Ovary (tissue), 9 donors: ENCODE results near the gene CBX4. TPM values are rescaled to one million over a fixed set of nuclear protein-coding genes. Genes with fewer than 3 reads are reported as not detected.

Experiments
- DNase-seq, 5 donors: peaks; one replicate each; pipeline ENCODE4 v3.0.0-alpha.2; 2019 to 2020
- H3K27ac ChIP-seq, 2 donors: fragments of 200-600 bp; one replicate each; pipeline versions ENCODE4 v1.5.1 to v1.8.0; 2019 to 2022
- H3K27me3 ChIP-seq: fragments of 200-600 bp; one replicate; pipeline ENCODE4 v1.8.0; 2022
- H3K36me3 ChIP-seq: fragments of 200-600 bp; sonication (generic); one replicate; pipeline ENCODE4 v1.5.1; 2019
- H3K4me1 ChIP-seq: one replicate; pipeline ENCODE4 v1.8.1; 2013; ENCODE audit warnings: mild to moderate bottlenecking, moderate library complexity; ENCODE audit not compliant: insufficient read depth
- H3K4me3 ChIP-seq: fragments of 200-600 bp; sonication (generic); one replicate; pipeline ENCODE4 v1.5.1; 2017
- H3K9me3 ChIP-seq, 2 donors: fragments of 200-600 bp in 1 of 2; sonication (generic) in 1 of 2; one replicate each; pipeline versions ENCODE4 v1.5.1 to v1.8.1; 2013 to 2019; ENCODE audit warnings: mild to moderate bottlenecking in 1 of 2, moderate library complexity in 1 of 2
- EP300 ChIP-seq: sonication (generic); formaldehyde crosslinking; IDR thresholded peaks from one replicate; pipeline ENCODE4 v1.6.1; 2017; ENCODE audit warnings: antibody characterized with exemption
- POLR2A ChIP-seq: fragments of 450-650 bp; IDR thresholded peaks from one replicate; pipeline ENCODE4 v1.6.1; 2017; ENCODE audit warnings: antibody characterized with exemption, mild to moderate bottlenecking, moderate library complexity
- WGBS, 3 donors: extraction: QIAGEN DNeasy Blood & Tissue Kit in 1 of 3; methylation state at CpG; one replicate each; pipeline versions ENCODE4 v1.1.5 to v1.1.7; 2013 to 2017; 5-methylcytosine and 5-hydroxymethylcytosine counted together
- intact Hi-C, 4 donors: fragments of 100-400 bp; cut with DNase I; formaldehyde crosslinking; loops; one replicate each; pipeline versions ENCODE4 v1.11.0 to v1.15.1; 2022 to 2023
- polyA plus RNA-seq, 2 donors: library from polyadenylated mRNA; stranded (reverse); fragments of 200-250 nt in 1 of 2; fragments of 350-450 nt in 1 of 2; fragmentation: Illumina TruSeq in 1 of 2; extraction: RNeasy Lipid Tissue Mini Kit (QIAGEN cat#74804) in 1 of 2; gene quantifications; one replicate each; pipeline ENCODE4 v1.2.3, GENCODE V29; 2013 to 2014
- total RNA-seq, 7 donors: library from RNA; depleted of rRNA in 2 of 7; stranded (reverse); fragments of >200 nt in 2 of 7; fragmentation: NEBNext Ultra II Directional in 3 of 7; extraction: Animal tissue kit (Norgen Biotek cat#: 25700) in 3 of 7; gene quantifications; one replicate each; pipeline versions ENCODE4 v1.1.0 to v1.2.4, GENCODE V29; 2016 to 2023
- TF ChIP-seq, protein P1 (sequence below), 3 donors: fragments of 450-650 bp in 2 of 3; fragments of 200-600 bp in 1 of 3; IDR thresholded peaks; one replicate each; pipeline versions ENCODE4 v1.5.1 to v1.8.0; 2016 to 2022; ENCODE audit warnings: antibody characterized with exemption in 3 of 3, mild to moderate bottlenecking in 1 of 3
- donor health status: DM: no; HTN: no; CAD: no; lungs with moderate emphysema.
- donor health status: DM: no; HTN: no; CAD: no.
- donor health status: Bipolar disorder and iron deficiency.
- donor health status: DM: yes; HTN: yes; CAD: no.
- donor health status: DM: no; HTN: no; CAD: no.
- donor health status: DM: yes; HTN: yes; CAD: no.

Gene CBX4
- total and polyA plus RNA-seq, 9 donors, result 5.5 to 27.9 (median 16.0) TPM

GRCh38 chr17:79794659-79795511 is 44.4 kb downstream of the CBX4 start:
- no peaks in the 10 kb centered on the region for H3K9me3 ChIP-seq
- H3K27me3 ChIP-seq, result peaks cover 27% of the 10 kb centered on the region
- H3K4me3 ChIP-seq, result no peak overlapping the region
- WGBS, 3 donors, result 87 to 90% (median 88%) methylated on average over 45 to 47 of the region's 47 CpGs
- peak in 1 of 5 donors; percentile 57 for DNase-seq
- peaks cover 20% of the 10 kb centered on the region for H3K4me1 ChIP-seq
- H3K36me3 ChIP-seq, result no peaks in the 10 kb centered on the region
- TF ChIP-seq POLR2A, result no peak
- no peak for TF ChIP-seq EP300
- TF ChIP-seq, protein P1, sequence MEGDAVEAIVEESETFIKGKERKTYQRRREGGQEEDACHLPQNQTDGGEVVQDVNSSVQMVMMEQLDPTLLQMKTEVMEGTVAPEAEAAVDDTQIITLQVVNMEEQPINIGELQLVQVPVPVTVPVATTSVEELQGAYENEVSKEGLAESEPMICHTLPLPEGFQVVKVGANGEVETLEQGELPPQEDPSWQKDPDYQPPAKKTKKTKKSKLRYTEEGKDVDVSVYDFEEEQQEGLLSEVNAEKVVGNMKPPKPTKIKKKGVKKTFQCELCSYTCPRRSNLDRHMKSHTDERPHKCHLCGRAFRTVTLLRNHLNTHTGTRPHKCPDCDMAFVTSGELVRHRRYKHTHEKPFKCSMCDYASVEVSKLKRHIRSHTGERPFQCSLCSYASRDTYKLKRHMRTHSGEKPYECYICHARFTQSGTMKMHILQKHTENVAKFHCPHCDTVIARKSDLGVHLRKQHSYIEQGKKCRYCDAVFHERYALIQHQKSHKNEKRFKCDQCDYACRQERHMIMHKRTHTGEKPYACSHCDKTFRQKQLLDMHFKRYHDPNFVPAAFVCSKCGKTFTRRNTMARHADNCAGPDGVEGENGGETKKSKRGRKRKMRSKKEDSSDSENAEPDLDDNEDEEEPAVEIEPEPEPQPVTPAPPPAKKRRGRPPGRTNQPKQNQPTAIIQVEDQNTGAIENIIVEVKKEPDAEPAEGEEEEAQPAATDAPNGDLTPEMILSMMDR (IDR thresholded peaks at IDR 0.05), result no peak
- no peak overlapping the region for H3K27ac ChIP-seq
- intact Hi-C loops, result loop anchor here in 2 of 4 donors (5.0 to 10.0 kb wide), 3 partner anchors 47 to 197 kb away; no protein-coding TSS in a partner anchor

- intact Hi-C loops, result loop anchor here in 1 of 4 donors (5.0 to 10.0 kb wide), 2 partner anchors 51 to 198 kb away; no protein-coding TSS in a partner anchor
- Histone ChIP-seq H3K4me3 (no peak overlapping the region), H3K27ac (no peak overlapping the region), H3K27me3 (peaks cover 24% of the 10 kb centered on the region), H3K9me3 (no peaks in the 10 kb centered on the region), H3K36me3 (no peaks in the 10 kb centered on the region), H3K4me1 (peaks cover 18% of the 10 kb centered on the region)
- DNase-seq, result peak in 1 of 5 donors; percentile 25
- TF ChIP-seq POLR2A (no peak), EP300 (no peak)
- TF ChIP-seq, protein P1 (IDR thresholded peaks at IDR 0.05), result no peak
- WGBS, 3 donors, result 30 to 45% (median 34%) methylated on average over 3 of the region's 3 CpGs
Measured at GRCh38 chr17:79793924-79794304, 45.3 kb downstream of the CBX4 start.

DNA sequence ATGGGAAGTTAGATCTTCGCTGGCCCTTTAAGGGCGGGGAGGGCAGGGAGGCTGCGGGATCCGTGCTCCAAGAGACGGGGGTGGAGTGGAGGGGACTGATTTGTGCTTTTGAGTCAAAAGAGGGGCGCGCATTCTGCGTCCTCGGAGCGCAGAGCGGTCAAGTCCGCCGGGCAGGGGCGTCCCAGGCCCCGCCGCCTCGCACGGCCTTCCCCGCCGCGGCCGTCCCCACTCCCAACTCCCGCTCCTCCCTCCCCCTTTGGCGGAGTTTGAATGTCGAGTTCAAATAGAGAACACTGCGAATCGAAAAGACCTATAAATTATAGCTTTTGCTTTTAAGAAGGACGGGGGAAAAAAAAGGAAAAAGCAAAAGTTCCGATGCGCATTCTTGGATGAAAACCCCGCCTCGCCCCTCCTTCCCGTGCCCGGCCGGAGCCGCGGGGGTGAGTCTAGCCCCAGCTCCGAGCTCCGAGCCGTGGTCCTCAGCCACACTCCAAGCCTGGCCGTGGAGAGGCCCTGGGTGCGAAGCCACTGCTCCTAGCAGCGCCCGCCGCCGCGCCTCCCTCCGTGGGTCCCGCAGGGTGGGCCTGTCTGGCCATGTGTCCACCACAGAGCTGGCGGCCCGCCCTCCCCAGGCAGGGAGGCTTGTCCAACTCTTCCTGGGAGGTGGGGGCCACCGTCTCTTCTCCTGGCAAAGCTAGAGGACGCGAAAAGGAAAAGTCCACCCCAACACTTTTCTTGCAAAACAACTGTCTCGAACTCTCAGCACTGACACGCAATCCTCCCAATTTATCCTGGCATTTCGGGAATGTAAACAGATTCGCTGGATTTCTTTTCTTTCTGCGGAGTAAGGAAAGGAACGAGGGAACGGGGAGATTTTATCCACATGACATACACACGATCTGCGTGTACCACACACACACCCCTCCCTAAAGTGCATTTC is 46.0 kb downstream of the CBX4 start:
- WGBS, 3 donors, result 8 to 13% (median 11%) methylated on average over 55 to 63 of the region's 63 CpGs

More for the DNA sequence above, 46.0 kb downstream of the CBX4 start:
- intact Hi-C loops, result loop anchor here in 1 of 4 donors (5.0 to 10.0 kb wide), 2 partner anchors 52 to 199 kb away; no protein-coding TSS in a partner anchor
- Histone ChIP-seq H3K36me3 (no peaks in the 10 kb centered on the region), H3K27me3 (peaks cover 19% of the 10 kb centered on the region), H3K4me1 (peaks cover 15% of the 10 kb centered on the region), H3K27ac (no peak overlapping the region), H3K4me3 (no peak overlapping the region), H3K9me3 (no peaks in the 10 kb centered on the region)
- TF ChIP-seq, protein P1 (IDR thresholded peaks at IDR 0.05), result no peak
- TF ChIP-seq POLR2A, result no peak
- no peak for TF ChIP-seq EP300
- peak in 4 of 5 donors; percentile 55 to 65 (median 60) for DNase-seq
